Activated T-helper 1 cell treated with anti-CD3 and anti-CD28 coated beads, Interleukin-12 subunit alpha, Interleukin-12 subunit beta, Interleukin-2, Interleukin-4 antibody, amounts not matched to agents 30 ng/mL and 10 ng/mL and 1 ng/mL, durations not matched to agents 14 hours and 24 hours and 36 hours (primary cell): ENCODE measurements around the gene RAB40AL. TPM values are rescaled to one million over a fixed set of nuclear protein-coding genes. Genes with fewer than 3 reads are reported as not detected.
"Not testable (repeated sequence)": the region's sequence is repeated elsewhere in the genome, so short reads cannot be mapped to it uniquely, and the experiment has no call there.

Source experiments
- DNase-seq: peaks from one replicate; pipeline ENCODE4 v3.0.0; 2021; ENCODE audit warnings: low spot score
- H3K27ac Mint-ChIP-seq: one replicate; pipeline ENCODE4 v1.8.0; 2021; ENCODE audit warnings: mild to moderate bottlenecking, mixed read lengths
- H3K27me3 Mint-ChIP-seq: one replicate; pipeline ENCODE4 v1.8.0; 2022; ENCODE audit warnings: mild to moderate bottlenecking, moderate library complexity, mixed read lengths; ENCODE audit not compliant: insufficient read depth
- H3K36me3 Mint-ChIP-seq: one replicate; pipeline ENCODE4 v1.8.0; 2021; ENCODE audit warnings: low read depth, mixed read lengths
- H3K4me1 Mint-ChIP-seq: one replicate; pipeline ENCODE4 v1.8.0; 2021; ENCODE audit warnings: low read depth, mixed read lengths
- H3K4me3 Mint-ChIP-seq: one replicate; pipeline ENCODE4 v1.8.0; 2021; ENCODE audit warnings: mild to moderate bottlenecking, moderate library complexity, mixed read lengths
- H3K9me3 Mint-ChIP-seq: one replicate; pipeline ENCODE4 v1.8.0; 2021; ENCODE audit warnings: mixed read lengths
- intact Hi-C: fragments of 100-400 bp; cut with micrococcal nuclease; formaldehyde crosslinking; loops from one replicate; pipeline ENCODE4 v1.15.1; 2024
- total RNA-seq: library from RNA; stranded (reverse); gene quantifications from 2 replicates; pipeline ENCODE4 v1.2.3, GENCODE V29; 2022

RAB40AL gene
- 0.41 and 0.44 TPM in 2 replicates for total RNA-seq

- intact Hi-C loops, H3K27me3 Mint-ChIP-seq, H3K27ac Mint-ChIP-seq, H3K36me3 Mint-ChIP-seq, H3K4me1 Mint-ChIP-seq, H3K4me3 Mint-ChIP-seq, H3K9me3 Mint-ChIP-seq, DNase-seq: not testable (repeated sequence)
Measured at GRCh38 chrX:102936972-102937371, at the start of gene RAB40AL. Gene RAB40AL (plus strand): TSS chrX:102937272. CDS start chrX:102937319, 47 bp downstream.

- Mint-ChIP-seq H3K4me1 (no peaks in the 10 kb centered on the region), H3K27me3 (no peaks in the 10 kb centered on the region), H3K9me3 (no peaks in the 10 kb centered on the region), H3K36me3 (no peaks in the 10 kb centered on the region), H3K27ac (no peak overlapping the region), H3K4me3 (no peak overlapping the region)
- intact Hi-C loops: no loop called here
- DNase-seq: no peak
Measured at GRCh38 chrX:102887687-102888086, 49.4 kb upstream of the RAB40AL start.

- H3K4me3 Mint-ChIP-seq: no peak overlapping the region
- no peak overlapping the region for H3K27ac Mint-ChIP-seq
- intact Hi-C loops: no loop called here
- no peaks in the 10 kb centered on the region for H3K27me3 Mint-ChIP-seq
- no peak for DNase-seq
- H3K9me3 Mint-ChIP-seq: no peaks in the 10 kb centered on the region
- H3K36me3 Mint-ChIP-seq: no peaks in the 10 kb centered on the region
- no peaks in the 10 kb centered on the region for H3K4me1 Mint-ChIP-seq
Measured at GRCh38 chrX:102892103-102892502, 45.0 kb upstream of the RAB40AL start.

GRCh38 chrX:102899940-102900916 lies 36.8 kb upstream of the RAB40AL start:
- intact Hi-C loops: loop anchor here (2.0 kb wide), 2 partner anchors 37 to 831 kb away; no protein-coding TSS in a partner anchor
- Mint-ChIP-seq H3K4me3 (no peak overlapping the region), H3K36me3 (no peaks in the 10 kb centered on the region), H3K9me3 (no peaks in the 10 kb centered on the region), H3K27ac (no peak overlapping the region), H3K4me1 (peaks cover 9% of the 10 kb centered on the region), H3K27me3 (no peaks in the 10 kb centered on the region)
- DNase-seq: peak; percentile 43

- no peaks in the 10 kb centered on the region for H3K9me3 Mint-ChIP-seq
- DNase-seq: no peak
- peaks cover 9% of the 10 kb centered on the region for H3K4me1 Mint-ChIP-seq
- no peak overlapping the region for H3K27ac Mint-ChIP-seq
- H3K27me3 Mint-ChIP-seq: no peaks in the 10 kb centered on the region
- intact Hi-C loops: no loop called here
- no peak overlapping the region for H3K4me3 Mint-ChIP-seq
- no peaks in the 10 kb centered on the region for H3K36me3 Mint-ChIP-seq
Measured at GRCh38 chrX:102902355-102902754, 34.7 kb upstream of the RAB40AL start.

GRCh38 chrX:102930990-102931756 lies 5.9 kb upstream of the RAB40AL start:
- intact Hi-C loops: no loop called here
- no peaks in the 10 kb centered on the region for H3K4me1 Mint-ChIP-seq
- H3K27me3 Mint-ChIP-seq: no peaks in the 10 kb centered on the region
- no peak overlapping the region for H3K27ac Mint-ChIP-seq
- no peaks in the 10 kb centered on the region for H3K9me3 Mint-ChIP-seq
- no peak overlapping the region for H3K4me3 Mint-ChIP-seq
- no peaks in the 10 kb centered on the region for H3K36me3 Mint-ChIP-seq
- DNase-seq: no peak

GRCh38 chrX:102934624-102935023 lies 2.4 kb upstream of the RAB40AL start:
- intact Hi-C loops: loop anchor here (2.0 kb wide), 1 partner anchor 16 kb away; no protein-coding TSS in a partner anchor
- Mint-ChIP-seq H3K27me3 (no peaks in the 10 kb centered on the region), H3K36me3 (no peaks in the 10 kb centered on the region), H3K9me3 (no peaks in the 10 kb centered on the region), H3K4me1 (no peaks in the 10 kb centered on the region), H3K4me3 (no peak overlapping the region), H3K27ac (no peak overlapping the region)
- no peak for DNase-seq

GRCh38 chrX:102950908-102951866 lies 14.1 kb downstream of the RAB40AL start:
- intact Hi-C loops: loop anchor here (2.0 to 5.0 kb wide), 2 partner anchors 16 to 511 kb away; no protein-coding TSS in a partner anchor
- H3K9me3 Mint-ChIP-seq: no peaks in the 10 kb centered on the region
- H3K27ac Mint-ChIP-seq: no peak overlapping the region
- no peaks in the 10 kb centered on the region for H3K36me3 Mint-ChIP-seq
- DNase-seq: peak; percentile 15
- H3K27me3 Mint-ChIP-seq: peaks cover 4% of the 10 kb centered on the region
- H3K4me1 Mint-ChIP-seq: peaks cover 5% of the 10 kb centered on the region
- H3K4me3 Mint-ChIP-seq: no peak overlapping the region

GRCh38 chrX:102957751-102958150 lies 20.7 kb downstream of the RAB40AL start:
- Mint-ChIP-seq H3K27me3 (peaks cover 2% of the 10 kb centered on the region), H3K4me1 (no peaks in the 10 kb centered on the region), H3K4me3 (no peak overlapping the region), H3K27ac (no peak overlapping the region), H3K36me3 (no peaks in the 10 kb centered on the region), H3K9me3 (no peaks in the 10 kb centered on the region)
- DNase-seq: no peak
- intact Hi-C loops: no loop called here

- H3K27ac Mint-ChIP-seq: no peak overlapping the region
- H3K27me3 Mint-ChIP-seq: peaks cover 2% of the 10 kb centered on the region
- no peak overlapping the region for H3K4me3 Mint-ChIP-seq
- intact Hi-C loops: no loop called here
- DNase-seq: no peak
- H3K9me3 Mint-ChIP-seq: no peaks in the 10 kb centered on the region
- H3K36me3 Mint-ChIP-seq: no peaks in the 10 kb centered on the region
- no peaks in the 10 kb centered on the region for H3K4me1 Mint-ChIP-seq
Measured at GRCh38 chrX:102958794-102959193, 21.7 kb downstream of the RAB40AL start.

GRCh38 chrX:102959471-102959870 lies 22.4 kb downstream of the RAB40AL start:
- intact Hi-C loops: no loop called here
- no peak for DNase-seq
- H3K27ac Mint-ChIP-seq: no peak overlapping the region
- no peaks in the 10 kb centered on the region for H3K4me1 Mint-ChIP-seq
- H3K36me3 Mint-ChIP-seq: no peaks in the 10 kb centered on the region
- no peak overlapping the region for H3K4me3 Mint-ChIP-seq
- H3K9me3 Mint-ChIP-seq: no peaks in the 10 kb centered on the region
- H3K27me3 Mint-ChIP-seq: peaks cover under 1% of the 10 kb centered on the region

GRCh38 chrX:102963955-102964354 lies 26.9 kb downstream of the RAB40AL start:
- Mint-ChIP-seq H3K4me3 (no peak overlapping the region), H3K27ac (no peak overlapping the region), H3K27me3 (no peaks in the 10 kb centered on the region), H3K36me3 (no peaks in the 10 kb centered on the region), H3K4me1 (no peaks in the 10 kb centered on the region), H3K9me3 (no peaks in the 10 kb centered on the region)
- DNase-seq: no peak
- intact Hi-C loops: no loop called here
